Diencephalon (tissue), 1 donor: ENCODE results near the gene TMEM222. TPM values are rescaled to one million over a fixed set of nuclear protein-coding genes. Genes with fewer than 3 reads are reported as not detected.

Experiments
- small RNA-seq: library from RNA; depleted of rRNA; stranded (forward); fragments of <200 nt; gene quantifications from one replicate; pipeline ENCODE3, GENCODE V24; 2014
- total RNA-seq: library from RNA; depleted of rRNA; stranded (reverse); fragments of >200 nt; gene quantifications from one replicate; pipeline ENCODE4 v1.2.3, GENCODE V29; 2014

Gene TMEM222, protein sequence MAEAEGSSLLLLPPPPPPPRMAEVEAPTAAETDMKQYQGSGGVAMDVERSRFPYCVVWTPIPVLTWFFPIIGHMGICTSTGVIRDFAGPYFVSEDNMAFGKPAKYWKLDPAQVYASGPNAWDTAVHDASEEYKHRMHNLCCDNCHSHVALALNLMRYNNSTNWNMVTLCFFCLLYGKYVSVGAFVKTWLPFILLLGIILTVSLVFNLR
- total RNA-seq = 21.7 TPM

DNA sequence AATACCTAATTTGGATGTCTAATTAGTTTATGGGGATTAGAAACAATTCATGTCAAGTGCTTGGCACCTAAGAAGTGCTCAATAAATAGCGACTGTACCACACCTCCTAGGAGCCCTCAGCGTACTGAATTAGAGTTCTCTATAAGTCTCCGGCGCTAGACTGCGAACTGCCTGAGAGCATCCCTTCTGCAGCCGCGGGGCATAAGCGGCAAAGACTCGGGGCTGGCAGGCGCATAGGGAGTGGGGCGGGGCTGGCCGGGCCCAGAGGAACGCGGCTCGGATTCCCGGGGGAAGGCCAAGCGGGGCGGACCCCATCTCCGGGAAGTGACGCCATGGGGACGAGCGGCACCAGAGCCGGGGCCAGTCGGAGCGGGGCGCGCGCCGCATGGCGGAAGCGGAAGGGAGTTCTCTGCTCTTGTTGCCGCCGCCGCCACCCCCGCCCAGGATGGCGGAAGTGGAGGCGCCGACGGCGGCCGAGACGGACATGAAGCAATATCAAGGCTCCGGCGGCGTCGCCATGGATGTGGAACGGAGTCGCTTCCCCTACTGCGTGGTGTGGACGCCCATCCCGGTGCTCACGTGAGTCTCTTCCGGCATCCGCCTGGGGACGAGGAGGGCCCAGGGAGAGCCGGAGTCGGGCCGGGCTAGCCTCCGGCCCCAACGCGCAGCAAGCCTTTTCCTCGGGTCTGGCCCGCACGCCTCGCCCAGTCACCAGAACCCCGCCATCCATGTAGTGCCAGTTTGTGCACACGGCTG, at the start of gene TMEM222:
TSS of gene TMEM222 (plus strand) at position 351 of the 756 bp plus-strand sequence. CDS start at position 386, 35 bp downstream.

DNA sequence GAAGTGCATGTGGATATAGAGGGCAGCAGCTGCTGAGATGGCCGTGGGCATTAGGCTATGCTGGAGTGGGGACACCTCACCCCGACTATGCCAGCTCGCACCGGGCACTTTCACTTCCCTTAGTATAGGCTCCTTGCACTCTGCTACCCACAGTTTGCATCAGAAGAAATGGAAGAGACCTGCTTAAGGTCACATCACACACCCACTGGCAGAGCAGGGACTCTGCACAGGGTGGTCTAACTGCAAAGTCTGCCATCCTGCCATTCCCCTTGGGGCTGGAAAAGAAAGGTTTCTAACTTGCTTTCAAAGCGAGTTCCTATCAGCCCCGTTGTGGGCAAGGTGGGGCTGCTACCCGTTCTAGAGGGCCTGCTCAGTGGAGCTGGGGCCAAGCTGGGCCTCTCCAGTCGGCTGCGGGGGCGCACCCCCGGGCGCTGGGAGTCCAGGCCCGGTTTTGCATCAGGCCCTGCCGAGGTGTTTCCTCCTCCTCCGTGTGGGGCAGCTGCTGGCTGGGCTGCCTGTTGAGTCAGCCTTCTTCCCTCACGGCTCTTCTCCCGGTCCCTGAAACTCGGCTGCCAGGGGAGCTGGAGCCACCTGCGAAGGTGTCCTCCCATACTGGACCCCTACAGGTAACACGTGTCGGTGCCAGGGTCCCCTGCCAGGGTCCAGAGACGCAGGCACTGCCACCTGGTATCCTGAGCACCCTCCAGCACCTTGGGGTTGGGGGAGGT, 19.7 kb downstream of the TMEM222 start, which contains the start of gene SYTL1:
TSS of gene SYTL1 (plus strand) at position 498 of the 728 bp plus-strand sequence. CDS start 3,313 bp downstream, outside the sequence.

DNA sequence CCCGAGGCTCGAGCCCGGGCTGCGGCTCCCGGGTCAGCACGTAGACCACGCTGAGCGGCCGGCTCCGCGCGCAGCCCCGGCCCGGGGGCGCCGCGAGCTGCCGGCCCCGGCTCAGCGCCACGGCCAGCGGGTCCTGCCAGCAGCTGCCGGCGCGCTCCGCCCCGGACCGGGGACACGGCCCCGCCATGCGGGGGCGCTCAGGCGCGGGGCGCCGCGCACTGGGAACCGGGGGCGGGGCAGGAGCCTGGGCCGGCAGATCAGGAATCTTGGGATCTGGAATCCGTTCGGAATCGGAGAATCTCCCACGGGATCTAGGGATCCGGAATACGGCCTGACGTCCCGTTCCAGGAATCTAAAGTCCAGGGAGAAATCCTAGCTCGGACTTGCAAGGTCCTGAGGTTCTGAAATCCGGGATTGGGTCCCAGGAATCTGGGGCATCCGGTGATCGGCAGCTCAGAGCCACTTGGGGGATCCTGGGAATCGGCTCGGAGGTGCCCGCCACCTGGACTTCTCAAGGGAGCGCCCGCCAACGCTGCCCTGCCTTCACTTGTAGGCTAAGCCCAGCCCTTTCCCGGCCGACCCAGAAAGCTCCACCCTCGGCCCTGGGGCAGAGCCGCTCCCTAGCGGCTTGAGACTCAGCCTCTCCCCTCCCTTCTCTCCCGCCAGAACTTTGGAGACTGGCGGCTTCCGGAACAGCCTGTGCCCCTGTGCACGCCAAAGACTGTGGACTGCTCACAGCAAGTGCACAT, 44.6 kb downstream of the TMEM222 start, which contains the start of gene MAP3K6:
TSS of gene MAP3K6 (minus strand) at position 551 of the 749 bp plus-strand sequence. CDS start at position 187, 364 bp downstream.

DNA sequence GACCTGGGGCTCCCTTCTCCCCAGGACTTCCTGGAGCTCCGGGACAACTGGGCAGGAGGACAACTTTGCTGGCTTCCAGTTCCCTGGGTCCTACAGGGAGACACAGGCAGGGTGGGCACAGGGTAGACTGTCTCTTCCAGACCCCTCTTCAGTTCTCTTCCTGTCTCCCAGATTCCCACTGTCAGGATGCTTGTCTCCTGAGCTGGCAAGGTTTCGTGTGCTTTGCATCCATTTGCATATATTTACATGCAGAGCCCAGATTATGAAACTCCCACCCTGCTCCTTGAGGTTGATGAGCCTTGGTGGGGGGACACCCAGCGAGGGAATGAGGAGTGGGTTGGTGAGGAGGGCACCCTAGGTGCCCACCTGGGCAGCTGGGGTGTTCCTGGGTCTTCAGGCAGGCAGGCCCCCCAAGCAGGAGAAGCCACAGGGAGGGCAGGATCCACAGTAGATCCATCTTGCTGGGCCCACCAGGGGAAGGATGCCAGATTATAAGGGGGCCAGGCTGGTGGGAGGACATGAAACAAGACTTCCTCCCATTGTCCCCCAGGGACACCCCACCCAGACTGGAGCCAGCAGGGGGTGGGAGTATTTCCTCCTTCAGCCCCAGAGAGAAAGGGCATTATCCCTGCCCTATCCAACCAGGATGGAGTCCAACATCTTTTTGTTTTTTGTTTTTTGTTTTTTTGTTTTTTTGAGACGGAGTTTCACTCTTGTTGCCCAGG, 52.6 kb downstream of the TMEM222 start, which contains the start of gene FCN3:
TSS of gene FCN3 (minus strand) at position 463 of the 725 bp plus-strand sequence. CDS start at position 457, 6 bp downstream.

DNA sequence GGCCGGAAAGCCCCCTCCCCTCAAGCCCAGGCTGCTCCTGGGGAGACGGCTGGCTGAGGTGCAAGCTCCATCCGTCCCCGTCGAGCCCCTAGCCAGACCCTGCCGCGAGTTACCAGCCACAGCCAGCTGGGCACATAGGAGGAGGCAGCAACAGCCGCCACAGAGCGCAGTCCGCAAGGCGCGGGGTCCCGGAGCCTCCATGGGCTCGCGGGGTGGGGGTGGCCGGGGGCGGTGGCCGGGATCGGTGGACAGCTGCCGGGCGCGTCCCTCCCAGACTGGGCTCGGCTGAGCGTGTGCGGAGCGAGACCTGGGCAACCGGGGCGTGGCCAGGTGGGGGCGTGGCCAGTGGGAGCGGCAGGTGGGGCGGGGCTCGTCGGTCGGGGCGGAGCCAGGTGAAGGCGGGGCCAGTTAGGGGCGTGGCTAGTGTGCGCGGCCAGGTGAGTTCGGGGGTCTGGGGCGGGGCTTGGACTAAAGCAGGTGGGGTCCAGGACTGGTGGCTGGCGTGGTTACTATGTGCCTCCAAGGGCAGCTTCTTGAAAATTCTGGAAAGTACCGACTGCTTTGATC, 61.2 kb downstream of the TMEM222 start, which contains the start of gene CD164L2:
TSS of gene CD164L2 (minus strand) at position 295 of the 567 bp plus-strand sequence. CDS start at position 201, 94 bp downstream.

Small RNA genes within 50 kb of the gene (small RNA-seq; reads per million reads assigned to genes)
- gene RNU6-48P = 0.10 reads per million

Other genes with a start within 250 kb of the TMEM222 start
- 6.2 TPM for gene SLC9A1, start 167.0 kb upstream of the TMEM222 start, total RNA-seq
- gene WDTC1, start 87.5 kb upstream of the TMEM222 start, total RNA-seq = 23.8 TPM
- 0.46 TPM for gene SYTL1, start 19.9 kb downstream of the TMEM222 start, total RNA-seq
- 1.2 TPM for gene MAP3K6, start 44.8 kb downstream of the TMEM222 start, total RNA-seq
- not detected for gene FCN3, start 52.7 kb downstream of the TMEM222 start, total RNA-seq
- gene CD164L2, start 61.2 kb downstream of the TMEM222 start, total RNA-seq = not detected
- gene GPR3, start 70.5 kb downstream of the TMEM222 start, total RNA-seq = 0.69 TPM
- gene WASF2, start 168.0 kb downstream of the TMEM222 start, total RNA-seq = 8.5 TPM